Anterior cingulate cortex (tissue), 58 donors: ENCODE measurements around the gene GPR18.
"Not testable (repeated sequence)": the region's sequence is repeated elsewhere in the genome, so short reads cannot be mapped to it uniquely, and the experiment has no call there.

Experiments used
- DNase-seq, 58 donors: peaks; one replicate each; lab custom pipeline; 2025; lab: John Stamatoyannopoulos, UW

Gene GPR18

GRCh38 chr13:99268822-99269221 lies 10.6 kb upstream of the GPR18 start:
- no peak for DNase-seq

- no peak for DNase-seq
Measured at GRCh38 chr13:99267927-99268326, 9.7 kb upstream of the GPR18 start.

- no peak for DNase-seq
Measured at GRCh38 chr13:99266827-99267226, 8.6 kb upstream of the GPR18 start.

GRCh38 chr13:99265821-99266426 lies 7.7 kb upstream of the GPR18 start:
- peak in 2 of 58 donors; percentile 6 to 26 for DNase-seq

- DNase-seq: no peak
Measured at GRCh38 chr13:99265162-99265800, 7.1 kb upstream of the GPR18 start.

- no peak for DNase-seq
Measured at GRCh38 chr13:99264051-99264450, 5.9 kb upstream of the GPR18 start.

- DNase-seq: no peak
Measured at GRCh38 chr13:99263126-99263785, 5.1 kb upstream of the GPR18 start.

GRCh38 chr13:99261059-99261458 lies 2.9 kb upstream of the GPR18 start:
- DNase-seq: no peak

- no peak for DNase-seq
Measured at GRCh38 chr13:99260216-99260615, 2.0 kb upstream of the GPR18 start.

- no peak for DNase-seq
Measured at GRCh38 chr13:99258946-99259345, 767 bp upstream of the GPR18 start.

GRCh38 chr13:99257291-99257690 lies 888 bp downstream of the GPR18 start:
- no peak for DNase-seq

- DNase-seq: no peak
Measured at GRCh38 chr13:99256709-99257108, 1.5 kb downstream of the GPR18 start.

GRCh38 chr13:99256283-99256682 lies 1.9 kb downstream of the GPR18 start:
- no peak for DNase-seq

- no peak for DNase-seq
Measured at GRCh38 chr13:99255271-99255670, 2.9 kb downstream of the GPR18 start.

- DNase-seq: no peak
Measured at GRCh38 chr13:99254830-99255229, 3.3 kb downstream of the GPR18 start.

- DNase-seq: no peak
Measured at GRCh38 chr13:99251921-99252320, 6.3 kb downstream of the GPR18 start.

GRCh38 chr13:99250982-99251825 lies 7.0 kb downstream of the GPR18 start:
- DNase-seq: no peak

GRCh38 chr13:99249606-99250005 lies 8.6 kb downstream of the GPR18 start:
- DNase-seq: not testable (repeated sequence)

- not testable (repeated sequence) for DNase-seq
Measured at GRCh38 chr13:99249178-99249577, 9.0 kb downstream of the GPR18 start.

GRCh38 chr13:99246100-99246499 lies 12.1 kb downstream of the GPR18 start:
- DNase-seq: no peak
